GM21528 (cell line): ENCODE data around the gene C2.

Experiments
- ATAC-seq: cut with Tn5 transposase; IDR thresholded peaks from one replicate; pipeline ENCODE4 v1.9.1; 2021; ENCODE audit warnings: mild to moderate bottlenecking, moderate library complexity; ENCODE audit not compliant: unreplicated experiment, low FRiP score

C2 gene

GRCh38 chr6:31927242-31927862 is at the start of gene C2:
C2 (plus strand) TSS chr6:31927717; CDS start chr6:31927753, 36 bp downstream.
- ATAC-seq: no peak

DNA sequence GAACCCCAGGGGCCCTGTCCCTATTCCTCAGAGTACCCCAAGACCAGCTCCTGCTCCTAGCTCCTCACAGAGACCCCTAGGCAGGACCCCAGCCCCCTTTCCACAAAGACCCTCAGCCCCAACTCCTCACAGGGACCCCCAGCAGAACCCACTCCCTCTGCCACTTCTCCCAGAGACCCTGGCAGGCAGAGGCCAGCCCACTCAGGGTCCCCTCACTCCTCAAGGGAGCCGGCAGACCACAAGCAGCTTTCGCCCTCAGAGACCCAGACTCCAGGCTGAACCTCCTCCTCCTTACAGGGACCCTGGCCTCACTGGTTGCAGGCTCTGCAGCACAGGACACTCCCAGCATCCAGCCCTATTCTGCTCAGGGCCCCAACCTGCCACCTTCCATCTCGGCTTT is 49.3 kb upstream of the C2 start:
- ATAC-seq: no peak

- ATAC-seq: no peak
Measured at GRCh38 chr6:31878726-31879125, 48.8 kb upstream of the C2 start, which contains the start of gene SLC44A4. SLC44A4 (minus strand) TSS chr6:31878997; CDS start chr6:31878980, 17 bp downstream.

GRCh38 chr6:31879143-31879542 is 48.4 kb upstream of the C2 start:
- no peak for ATAC-seq

DNA sequence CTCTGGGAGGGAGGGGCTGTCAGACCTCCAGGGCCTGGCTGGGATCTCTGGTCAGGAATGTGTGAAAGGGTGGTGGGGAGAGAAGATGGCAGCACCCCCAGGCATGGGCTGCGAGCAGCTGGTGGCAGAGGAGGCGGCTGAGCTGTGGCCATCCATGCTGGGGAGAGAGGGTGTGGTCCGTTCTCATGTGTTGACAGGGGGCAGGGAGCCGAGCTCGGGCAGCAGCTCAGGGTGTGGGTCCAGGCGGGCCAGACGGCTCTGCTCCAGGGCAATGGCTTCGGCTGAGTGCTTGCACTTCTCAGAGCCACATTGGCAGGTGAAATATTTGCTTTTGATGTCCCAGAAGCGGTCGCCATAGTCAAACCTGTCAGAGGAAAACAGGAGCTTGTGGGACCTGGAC is 47.6 kb upstream of the C2 start:
- no peak for ATAC-seq

DNA sequence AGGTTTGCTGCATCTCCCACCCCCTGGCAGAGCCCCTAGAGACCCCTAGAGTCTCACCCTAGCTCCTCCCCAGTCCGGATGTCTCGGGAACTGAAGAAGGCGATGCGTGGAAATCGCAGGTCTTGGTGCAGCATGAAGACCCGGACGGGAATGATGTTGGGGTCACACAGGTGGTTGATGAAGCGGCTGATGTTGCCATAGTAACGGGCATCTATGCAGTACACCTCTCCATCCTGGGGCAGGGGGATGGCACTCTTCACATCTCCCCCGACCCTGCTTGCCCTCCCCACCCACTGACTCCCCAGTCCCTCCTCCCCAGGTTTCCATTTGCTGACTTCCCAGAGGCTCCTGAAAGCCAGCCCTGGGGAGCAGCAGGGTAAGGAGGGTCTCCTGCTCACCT is 46.9 kb upstream of the C2 start:
- no peak for ATAC-seq

DNA sequence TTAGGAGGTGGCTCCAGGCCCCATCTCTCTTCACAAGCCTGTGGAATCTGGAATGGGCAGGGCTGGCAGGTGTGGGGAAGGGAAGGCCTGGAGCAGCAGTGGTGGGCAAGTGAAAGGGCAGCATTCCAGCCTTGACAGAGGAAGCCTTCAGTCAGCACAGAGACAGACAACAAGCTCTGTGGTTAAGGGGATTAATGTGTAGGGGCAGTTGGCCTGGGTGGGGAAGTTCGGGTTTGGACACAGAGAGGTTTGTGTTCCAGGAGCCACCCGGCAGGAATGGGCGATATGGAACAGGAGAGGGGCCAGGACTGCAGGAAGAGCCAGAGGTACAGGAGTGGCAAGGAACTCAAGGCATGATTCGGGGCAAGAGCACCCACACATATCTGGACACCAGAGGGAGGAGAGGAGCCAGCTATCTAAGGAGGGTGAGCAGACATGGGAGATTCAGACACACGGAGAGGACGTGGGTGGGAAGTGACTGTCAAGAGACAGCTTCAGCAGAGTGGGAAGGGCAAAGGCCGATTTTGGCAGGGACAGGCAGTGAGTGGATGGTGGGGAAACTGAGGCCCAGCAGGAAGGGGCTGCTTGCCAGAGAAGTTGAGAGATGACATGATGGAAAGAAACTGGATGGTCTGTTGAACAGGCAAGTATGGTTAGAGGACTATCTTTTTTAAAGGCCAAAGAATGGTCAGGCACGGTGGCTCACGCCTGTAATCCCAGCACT is 46.2 kb upstream of the C2 start:
- ATAC-seq: no peak

GRCh38 chr6:31882344-31882743 is 45.2 kb upstream of the C2 start:
- ATAC-seq: no peak

- ATAC-seq: no peak
Measured at GRCh38 chr6:31883676-31884075, 43.8 kb upstream of the C2 start.

- ATAC-seq: no peak
Measured at GRCh38 chr6:31884528-31885035, 42.9 kb upstream of the C2 start.

- ATAC-seq: no peak
Measured at GRCh38 chr6:31886541-31886991, 41.0 kb upstream of the C2 start.

DNA sequence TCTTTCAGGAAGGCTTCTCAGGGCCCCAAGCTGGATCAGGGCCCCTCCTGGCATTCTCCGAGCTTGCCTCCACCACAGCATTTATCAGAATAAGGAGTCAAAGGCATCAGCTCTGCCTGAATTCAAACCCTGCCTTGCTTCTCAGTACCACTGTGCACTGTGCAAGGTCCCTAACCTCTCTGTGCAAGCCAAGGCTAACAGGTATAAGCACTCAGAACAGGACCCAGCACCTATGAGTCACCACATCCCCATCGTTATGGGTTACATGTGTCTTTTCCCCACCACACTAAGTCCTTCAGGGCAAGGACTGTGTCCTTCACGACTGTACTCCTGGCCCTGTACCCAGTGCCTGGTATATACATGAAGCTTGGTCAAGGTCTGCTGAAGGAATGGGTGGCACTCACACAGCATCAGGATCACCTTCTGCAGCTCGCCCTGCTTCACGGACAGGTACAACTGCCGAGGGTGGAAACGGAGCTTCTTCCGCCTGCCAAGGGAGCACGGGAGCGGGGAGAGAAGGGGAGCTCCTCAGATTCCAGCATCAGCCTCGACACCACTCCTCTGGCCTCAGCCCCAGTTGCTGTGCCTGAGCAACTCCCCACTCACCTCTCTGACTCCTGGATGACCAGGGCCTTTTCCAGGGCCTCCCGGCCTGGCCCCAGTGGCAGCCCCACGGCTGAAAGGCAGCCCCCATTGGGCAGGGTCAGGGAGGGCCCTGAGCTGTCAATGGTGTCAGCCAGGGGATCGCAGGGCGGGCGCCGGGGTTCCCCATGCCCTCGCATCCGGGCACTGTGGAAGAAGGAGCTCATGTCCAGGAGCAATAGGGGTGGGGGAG is 40.1 kb upstream of the C2 start:
- no peak for ATAC-seq

GRCh38 chr6:31888276-31889258 is 39.0 kb upstream of the C2 start:
- no peak for ATAC-seq

- no peak for ATAC-seq
Measured at GRCh38 chr6:31889331-31889972, 38.1 kb upstream of the C2 start.

- no peak for ATAC-seq
Measured at GRCh38 chr6:31892821-31893220, 34.7 kb upstream of the C2 start.

DNA sequence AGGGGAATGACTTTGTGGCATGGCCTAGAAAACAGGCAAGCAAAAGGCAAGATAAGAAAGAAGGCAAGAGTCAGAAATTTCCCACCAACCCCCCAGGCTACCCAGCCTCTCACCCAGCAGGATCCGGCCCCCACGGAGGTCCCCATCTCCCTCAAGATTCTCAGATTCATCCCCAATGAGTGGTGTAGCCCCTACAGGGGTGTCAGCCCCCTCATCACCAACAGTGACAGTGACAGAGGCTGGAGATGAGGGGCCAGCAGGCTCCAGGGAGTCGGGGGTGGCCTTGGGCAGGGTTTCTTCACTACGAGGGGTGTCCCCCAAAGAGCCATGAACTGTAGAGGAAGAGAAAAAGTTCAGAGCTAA is 31.0 kb upstream of the C2 start:
- ATAC-seq: no peak

- no peak for ATAC-seq
Measured at GRCh38 chr6:31896856-31897611, 30.5 kb upstream of the C2 start.

DNA sequence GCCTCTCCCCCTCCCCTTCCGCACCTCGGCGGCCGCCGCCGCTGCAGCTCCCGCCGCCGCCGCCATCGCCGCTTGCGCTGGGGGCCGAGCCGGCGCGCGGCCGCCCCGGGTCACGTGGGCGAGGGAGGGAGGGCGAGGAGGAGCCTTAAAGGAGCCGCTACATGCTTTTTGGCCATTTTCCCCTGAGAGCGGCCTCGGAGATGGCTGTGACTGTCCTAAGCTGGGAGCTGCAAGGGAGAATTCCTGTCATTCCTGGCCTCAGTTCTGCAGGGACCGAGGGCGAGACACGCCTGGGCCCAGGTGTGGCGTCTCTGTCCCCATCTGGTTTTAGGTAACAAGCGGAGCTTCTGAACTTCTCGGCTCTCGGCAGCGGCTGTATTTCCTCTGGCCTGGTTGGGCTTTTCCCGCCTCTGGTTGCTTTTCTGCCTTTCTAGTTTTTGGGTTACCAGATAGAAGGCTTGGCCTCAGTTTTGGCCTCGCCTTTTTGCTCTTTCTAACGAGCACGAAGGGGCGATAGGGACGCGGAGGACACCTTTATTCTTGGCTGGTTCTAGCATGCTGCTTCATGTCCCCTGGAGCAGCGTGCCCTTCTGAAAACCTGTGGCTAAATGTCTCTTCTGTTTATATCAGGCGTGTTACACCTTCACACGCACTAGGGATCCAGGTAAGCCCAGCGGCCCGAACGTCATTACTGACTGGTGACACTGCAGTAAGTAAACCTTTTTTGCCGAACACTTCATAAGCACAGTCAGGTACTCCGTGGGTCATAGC is 29.7 kb upstream of the C2 start, which contains the start of gene EHMT2:
Gene EHMT2, minus strand, starts transcription at position 87 of the 771 bp plus-strand sequence. Its CDS starts 21 bp downstream, at position 66.
- peak; percentile 51 for ATAC-seq
